Caki2 (cell line): ENCODE data around the gene TMEM126A. TPM values are rescaled to one million over a fixed set of nuclear protein-coding genes. Genes with fewer than 3 reads are reported as not detected.
"Not testable (repeated sequence)": the region's sequence is repeated elsewhere in the genome, so short reads cannot be mapped to it uniquely, and the experiment has no call there.

Experiments used
- DNase-seq: peaks from one replicate; pipeline ENCODE4 v3.0.0-alpha.2; 2015; ENCODE audit warnings: low read depth
- in situ Hi-C: cut with HindIII; loops from 2 replicates; pipeline ENCODE4 v1.10.0; 2016; ENCODE audit warnings: low sequenced_read_pairs, low pct_unique_long_range_greater_than_20kb, mixed read lengths
- total RNA-seq: library from RNA; depleted of rRNA; stranded (reverse); fragments of >200 nt; shearing (Covaris generic); gene quantifications from 2 replicates; pipeline ENCODE4 v1.2.3, GENCODE V29; 2014; ENCODE audit warnings: low replicate concordance; rRNA removed

TMEM126A gene
- 26.8 and 30.6 TPM in 2 replicates for total RNA-seq

DNA sequence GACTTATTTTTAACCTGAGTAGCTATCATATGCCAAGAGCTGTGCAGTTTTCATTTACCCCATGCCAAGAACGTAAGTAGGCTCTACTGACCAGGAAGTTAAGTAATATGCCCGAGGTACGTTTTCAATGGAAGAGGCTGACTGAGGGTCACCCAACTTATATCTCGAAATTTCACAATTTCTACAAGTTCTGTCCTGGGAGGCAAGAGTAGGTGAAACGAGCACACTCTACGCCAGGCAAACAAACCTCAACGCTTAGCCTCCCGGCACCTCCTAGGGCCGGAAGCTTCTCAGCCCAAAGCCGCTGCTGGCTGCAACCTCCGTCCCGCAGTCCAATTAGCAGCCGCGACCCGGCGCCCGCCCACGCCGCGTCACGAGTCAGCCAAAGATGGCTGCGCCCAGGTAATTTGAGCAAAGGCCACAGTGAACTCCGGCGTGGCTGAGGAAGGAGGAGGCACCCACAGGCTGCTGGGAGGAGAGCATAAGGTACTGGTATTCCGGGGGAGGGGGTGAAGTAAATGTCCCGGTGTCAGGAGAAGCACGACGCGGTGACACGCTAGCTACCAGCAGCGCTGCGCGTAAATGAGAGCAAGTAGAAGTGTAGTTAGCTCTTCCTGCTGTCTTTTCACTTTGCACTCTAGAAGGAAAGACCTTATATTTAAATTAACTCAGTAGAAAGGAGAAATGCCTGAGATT is at the start of gene TMEM126A:
Gene TMEM126A, plus strand, starts transcription at position 364 of the 696 bp plus-strand sequence. CDS start 2,289 bp downstream, outside the sequence.
- in situ Hi-C loops = no loop called here
- peak; percentile 85 for DNase-seq

DNA sequence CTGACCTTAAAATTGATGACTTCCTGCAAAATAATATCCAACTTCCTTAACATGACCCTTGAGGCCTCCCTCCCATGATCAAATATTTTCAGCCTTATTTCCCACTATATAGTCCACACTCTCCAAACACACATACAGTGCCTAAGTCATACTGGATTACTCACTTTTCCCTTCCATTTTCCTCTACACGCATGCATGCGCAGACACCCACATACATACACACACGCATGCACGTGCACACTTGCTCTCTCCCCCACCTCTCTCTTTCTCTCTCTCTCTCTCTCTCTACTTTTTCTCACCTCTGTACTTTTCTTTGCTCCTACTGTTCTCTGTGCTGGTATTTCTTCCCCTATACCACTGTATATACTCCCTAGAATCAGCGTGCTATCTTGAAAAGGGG is 48.7 kb upstream of the TMEM126A start:
- no peak for DNase-seq
- in situ Hi-C loops = no loop called here

DNA sequence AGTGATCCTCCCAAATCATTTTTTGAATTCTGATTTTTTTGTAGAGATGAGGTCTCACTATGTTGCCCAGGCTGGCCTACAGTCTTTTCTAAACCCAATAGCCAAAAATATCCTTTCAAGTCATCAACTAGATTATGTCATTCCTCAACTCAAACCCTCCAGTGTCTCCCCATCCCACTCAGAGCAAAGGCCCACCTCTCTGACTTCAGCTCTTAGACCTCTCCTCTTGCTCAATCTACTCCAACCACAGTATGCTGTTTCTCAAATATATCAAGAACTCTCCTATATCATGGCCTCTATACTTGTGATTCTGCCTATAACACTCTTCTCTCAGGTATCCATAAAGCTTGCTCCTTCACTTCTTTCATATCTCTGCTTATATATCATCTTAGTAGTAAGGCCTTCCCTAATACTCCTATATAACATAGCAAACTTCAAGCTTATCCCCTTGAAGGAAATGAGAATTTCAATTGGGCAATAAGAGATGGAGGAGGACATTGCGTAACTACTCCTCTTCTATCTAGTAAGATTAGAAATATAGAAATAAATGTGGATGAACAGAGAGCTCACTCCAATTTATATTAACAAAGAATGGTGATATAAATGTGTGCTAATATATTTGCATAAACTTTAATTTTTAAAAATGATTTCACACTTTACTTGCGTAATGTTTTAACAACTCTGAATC is 45.1 kb upstream of the TMEM126A start:
- no peak for DNase-seq
- in situ Hi-C loops = no loop called here

DNA sequence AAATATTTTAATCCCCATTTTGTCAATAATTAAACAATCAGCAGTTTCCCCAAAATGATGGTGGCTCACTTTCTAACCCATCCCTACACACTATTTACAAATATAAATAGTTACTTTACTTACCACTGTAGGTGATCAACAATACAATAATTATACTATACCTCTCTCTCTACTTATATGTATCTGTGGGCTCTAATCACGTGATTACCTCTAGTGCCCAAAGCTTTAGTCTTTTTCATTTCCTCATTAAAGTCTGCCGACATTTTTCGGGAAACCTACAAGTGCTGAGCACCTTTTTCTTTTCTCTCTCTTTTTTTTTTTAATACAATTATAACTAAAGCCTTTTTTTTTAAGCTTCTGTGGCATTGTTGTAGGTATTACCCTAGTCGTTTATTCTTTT is 44.5 kb upstream of the TMEM126A start:
- in situ Hi-C loops = no loop called here
- no peak for DNase-seq

DNA sequence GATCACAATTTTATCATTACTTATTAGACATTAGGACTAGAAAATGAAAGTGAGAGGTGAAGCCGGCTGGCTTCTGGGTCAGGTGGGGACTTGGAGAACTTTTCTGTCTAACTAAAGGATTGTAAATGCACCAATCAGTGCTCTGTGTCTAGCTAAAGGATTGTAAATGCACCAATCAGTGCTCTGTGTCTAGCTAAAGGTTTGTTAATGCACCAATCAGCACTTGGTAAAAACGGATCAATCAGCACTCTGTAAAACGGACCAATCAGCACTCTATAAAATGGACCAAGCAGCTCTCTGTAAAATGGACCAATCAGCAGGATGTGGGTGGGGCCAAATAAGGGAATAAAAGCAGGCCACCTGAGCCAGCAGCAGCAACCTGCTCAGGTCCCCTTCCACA is 41.5 kb upstream of the TMEM126A start:
- in situ Hi-C loops = not testable (repeated sequence)

DNA sequence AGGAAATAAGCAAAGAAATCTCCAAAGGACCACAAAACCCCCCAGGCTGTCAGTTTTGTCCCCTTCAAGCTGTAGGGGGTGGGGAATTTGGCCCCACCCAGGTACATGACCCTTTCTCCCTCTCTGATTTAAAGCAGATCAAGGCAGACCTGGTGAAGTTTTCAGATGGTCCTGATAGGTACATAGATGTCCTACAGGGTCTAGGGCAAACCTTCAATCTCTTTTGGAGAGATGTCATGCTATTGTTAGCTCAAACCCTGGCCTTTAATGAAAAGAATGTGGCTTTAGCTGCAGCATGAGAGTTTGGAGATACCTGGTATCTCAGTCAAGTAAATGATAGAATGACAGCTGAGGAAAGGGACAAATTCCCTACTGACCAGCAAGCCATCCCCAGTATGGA is 39.1 kb upstream of the TMEM126A start:
- in situ Hi-C loops, DNase-seq: not testable (repeated sequence)

More for the DNA sequence above, 41.5 kb upstream of the TMEM126A start:
- DNase-seq = not testable (repeated sequence)

DNA sequence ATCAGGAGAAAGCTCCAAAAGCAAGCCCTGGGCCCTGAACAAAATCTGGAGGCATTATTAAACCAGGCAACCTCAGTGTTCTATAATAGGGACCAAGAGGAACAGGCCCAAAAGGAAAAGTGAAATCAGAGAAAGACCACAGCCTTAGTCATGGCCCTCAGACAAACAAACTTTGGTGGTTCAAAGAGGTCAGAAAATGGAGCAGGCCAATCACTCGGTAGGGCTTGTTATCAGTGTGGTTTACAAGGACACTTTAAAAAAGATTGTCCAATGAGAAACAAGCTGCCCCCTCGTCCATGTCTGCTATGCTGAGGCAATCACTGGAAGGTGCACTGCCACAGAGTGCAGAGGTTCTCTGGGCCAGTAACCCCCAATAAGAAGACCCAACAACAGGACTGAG is 38.5 kb upstream of the TMEM126A start:
- DNase-seq, in situ Hi-C loops: not testable (repeated sequence)

DNA sequence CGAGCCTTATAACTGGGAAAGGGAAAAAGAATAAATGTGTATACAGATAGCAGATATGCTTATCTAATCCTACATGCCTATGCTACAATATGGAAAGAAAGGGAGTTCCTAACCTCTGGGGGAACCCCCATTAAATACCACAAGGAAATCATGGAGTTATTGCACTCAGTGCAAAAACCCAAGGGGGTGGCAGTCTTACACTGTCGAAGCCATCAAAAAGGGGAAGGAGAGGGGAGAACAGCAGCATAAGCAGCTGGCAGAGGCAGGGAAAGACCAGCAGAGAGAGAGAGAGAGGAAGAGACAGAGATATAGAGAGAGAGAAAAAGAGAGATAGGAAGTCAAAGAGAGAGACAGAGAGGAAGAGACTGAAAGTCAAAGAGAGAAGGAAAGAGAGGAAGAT is 36.1 kb upstream of the TMEM126A start:
- in situ Hi-C loops, DNase-seq: not testable (repeated sequence)

DNA sequence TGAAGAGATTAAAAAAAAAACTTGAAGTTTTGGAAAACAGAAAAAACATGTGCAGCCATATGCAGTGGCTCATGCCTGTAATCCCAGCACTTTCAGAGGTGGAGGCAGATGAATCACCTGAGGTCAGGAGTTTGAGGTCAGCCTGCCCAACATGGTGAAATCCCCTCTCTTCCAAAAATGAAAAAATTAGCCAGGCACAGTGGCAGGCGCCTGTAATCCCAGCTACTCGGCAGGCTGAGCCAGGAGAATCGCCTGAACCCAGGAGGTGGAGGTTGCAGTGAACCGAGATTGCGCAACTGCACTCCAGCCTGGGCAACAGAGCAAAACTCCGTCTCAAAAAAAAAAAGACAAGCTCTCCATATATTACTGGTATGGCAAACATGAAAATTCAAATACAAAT is 28.3 kb upstream of the TMEM126A start:
- in situ Hi-C loops = no loop called here
- DNase-seq = no peak

DNA sequence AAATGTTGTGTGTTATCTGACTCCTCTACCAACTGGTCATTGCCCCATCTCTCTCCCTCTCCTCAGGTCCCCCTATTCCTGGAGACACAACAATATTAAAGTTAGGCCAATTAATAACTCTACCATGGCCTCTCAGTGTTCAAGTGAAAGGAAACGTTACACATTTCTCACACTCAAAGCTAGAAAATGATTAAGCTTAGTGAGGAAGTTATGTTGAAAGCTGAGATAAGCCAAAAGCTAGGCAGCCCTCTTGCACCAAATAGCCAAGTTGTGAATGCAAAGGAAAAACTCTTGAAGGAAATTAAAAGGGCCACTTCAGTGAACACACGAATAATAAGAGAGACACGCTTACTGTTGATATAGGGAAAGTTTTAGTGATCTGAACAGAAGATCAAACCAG is 27.5 kb upstream of the TMEM126A start:
- no peak for DNase-seq
- in situ Hi-C loops = no loop called here

DNA sequence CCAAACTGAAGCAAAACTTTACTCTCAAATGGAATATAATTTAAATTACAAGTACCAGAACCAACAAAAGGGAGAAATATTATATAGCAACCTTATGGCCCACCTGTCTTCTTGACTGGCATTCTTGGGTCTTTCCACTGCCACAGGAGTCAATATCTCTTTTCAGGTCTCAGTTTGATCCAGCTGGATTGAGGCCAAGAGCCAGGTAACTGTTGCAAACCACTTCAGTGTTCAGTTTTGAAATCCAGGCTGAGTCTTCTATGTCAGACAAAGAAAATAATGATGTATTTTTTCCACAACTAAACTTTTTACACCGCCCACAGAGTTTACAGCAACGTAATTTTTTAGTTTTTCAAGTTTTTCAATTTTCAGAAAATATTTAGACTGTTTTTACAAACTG is 21.3 kb upstream of the TMEM126A start:
- no peak for DNase-seq
- in situ Hi-C loops = no loop called here

DNA sequence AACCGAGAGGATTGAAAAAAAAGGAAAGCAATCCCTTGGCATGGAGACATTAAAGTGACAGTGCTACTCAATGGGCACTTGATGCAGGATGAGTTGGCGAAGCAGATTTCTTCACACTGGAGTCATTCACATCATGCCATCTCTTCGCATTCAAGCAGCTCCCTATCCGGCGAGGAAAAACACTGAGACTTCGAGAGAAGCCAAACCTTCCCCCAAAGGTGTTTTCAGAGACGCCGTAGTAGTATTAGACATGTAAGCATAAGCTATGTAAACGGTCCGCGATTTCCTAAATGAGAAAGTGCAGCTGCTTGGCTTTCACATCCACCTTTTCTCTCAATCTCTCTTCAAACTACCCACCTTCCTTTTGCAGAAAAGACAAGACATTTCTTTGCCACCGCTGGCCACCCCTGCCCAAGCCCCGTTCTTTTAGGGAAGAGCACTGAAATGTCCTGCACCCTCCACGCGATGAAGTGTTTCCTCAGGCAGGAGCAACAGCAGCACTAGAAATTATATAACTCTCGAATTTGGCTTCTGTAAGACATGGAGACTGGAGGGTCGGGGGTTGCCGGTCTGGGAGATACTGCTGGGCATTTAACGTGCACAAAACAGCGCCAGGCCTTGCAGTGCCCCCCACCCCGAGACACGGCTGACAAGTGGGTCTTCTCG is 20.3 kb upstream of the TMEM126A start, which contains the start of gene DLG2:
Gene DLG2, minus strand, starts transcription at position 13 of the 666 bp plus-strand sequence.
- in situ Hi-C loops = no loop called here
- peak; percentile 19 for DNase-seq

DNA sequence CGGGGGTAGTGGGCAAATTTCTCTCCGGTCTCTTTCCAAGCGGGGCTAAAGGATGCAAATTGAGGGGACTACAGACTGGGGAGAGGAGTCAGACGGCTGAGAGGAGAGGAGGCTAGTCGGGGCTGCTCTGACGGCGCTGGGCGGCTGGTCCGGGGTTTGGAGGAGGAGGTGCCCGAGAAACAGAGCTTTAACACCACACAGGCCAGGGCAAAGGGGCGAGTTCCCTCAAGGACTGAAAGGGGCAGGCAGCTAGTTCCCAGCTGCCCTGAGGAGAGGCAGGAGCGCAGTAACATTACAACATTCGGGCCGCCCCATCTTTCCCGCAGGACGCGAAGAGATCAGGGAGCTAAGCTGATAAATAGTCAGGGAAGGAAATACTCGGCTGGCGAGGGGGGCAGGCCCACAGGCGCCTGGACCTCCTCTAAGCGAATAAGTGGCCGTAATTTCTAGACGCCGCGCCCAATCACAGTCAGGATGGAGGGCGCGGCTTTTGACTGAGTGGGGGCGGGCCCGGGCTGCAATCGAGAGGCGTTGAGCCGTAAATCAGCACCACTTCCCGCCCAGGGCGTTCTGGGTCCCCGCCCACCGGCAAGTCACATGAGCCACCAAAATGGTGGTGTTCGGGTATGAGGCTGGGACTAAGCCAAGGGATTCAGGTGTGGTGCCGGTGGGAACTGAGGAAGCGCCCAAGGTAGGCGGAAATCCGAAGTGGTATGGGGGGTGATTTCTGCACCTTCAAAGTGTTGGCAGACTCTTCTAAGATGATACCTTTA is 19.6 kb upstream of the TMEM126A start, which contains the start of gene TMEM126B:
Gene TMEM126B, plus strand, starts transcription at position 596 of the 773 bp plus-strand sequence. Its CDS starts 15 bp downstream, at position 611.
- in situ Hi-C loops = no loop called here
- DNase-seq = peak; percentile 96

DNA sequence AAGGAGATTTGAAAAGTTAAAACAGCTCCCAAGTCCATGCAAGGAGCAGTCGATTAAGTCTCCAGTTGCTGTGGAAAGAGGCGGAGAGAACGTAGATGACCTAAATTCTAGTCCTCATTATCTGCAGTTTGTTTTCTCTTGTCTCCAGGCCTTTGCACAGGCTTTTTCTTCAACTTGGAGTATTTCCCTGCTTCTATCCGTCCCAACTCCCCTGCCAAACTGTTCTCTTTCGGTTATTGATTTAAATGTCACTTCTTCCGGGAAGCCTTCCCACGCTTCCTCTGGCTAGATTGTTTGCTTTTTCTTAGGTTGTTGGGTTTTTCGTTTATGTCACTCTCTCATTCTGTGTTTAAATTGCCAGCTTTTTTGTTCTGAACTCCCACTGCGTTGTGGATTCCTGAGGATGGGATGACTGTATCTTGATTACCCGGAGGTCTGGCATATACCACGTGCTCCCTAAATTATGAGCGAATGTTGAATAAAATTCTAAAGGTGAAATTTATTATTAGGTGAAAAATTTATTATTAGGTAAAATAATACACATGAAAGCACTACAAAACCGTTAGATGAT is 18.9 kb upstream of the TMEM126A start:
- in situ Hi-C loops = no loop called here

DNA sequence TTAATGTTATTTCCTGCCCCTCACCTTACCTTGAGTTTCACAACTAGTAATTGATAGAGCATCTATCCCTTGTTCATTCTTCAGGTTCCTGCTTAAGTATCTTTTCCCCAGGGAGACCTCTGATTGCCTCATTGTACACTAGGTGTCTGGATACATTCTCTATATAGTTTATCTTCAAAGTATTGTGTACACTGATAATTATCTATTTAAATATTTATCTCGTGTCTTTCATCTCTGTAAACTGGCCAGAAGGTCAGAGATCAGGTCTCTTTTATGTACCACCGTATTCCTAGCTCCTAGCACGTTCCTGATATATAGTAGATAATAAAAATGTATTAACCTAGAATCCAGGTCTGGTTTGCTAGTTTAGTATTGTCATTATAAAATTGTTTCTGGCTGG is 13.0 kb upstream of the TMEM126A start:
- DNase-seq = no peak
- in situ Hi-C loops = no loop called here

More for the DNA sequence above, 18.9 kb upstream of the TMEM126A start:
- no peak for DNase-seq

DNA sequence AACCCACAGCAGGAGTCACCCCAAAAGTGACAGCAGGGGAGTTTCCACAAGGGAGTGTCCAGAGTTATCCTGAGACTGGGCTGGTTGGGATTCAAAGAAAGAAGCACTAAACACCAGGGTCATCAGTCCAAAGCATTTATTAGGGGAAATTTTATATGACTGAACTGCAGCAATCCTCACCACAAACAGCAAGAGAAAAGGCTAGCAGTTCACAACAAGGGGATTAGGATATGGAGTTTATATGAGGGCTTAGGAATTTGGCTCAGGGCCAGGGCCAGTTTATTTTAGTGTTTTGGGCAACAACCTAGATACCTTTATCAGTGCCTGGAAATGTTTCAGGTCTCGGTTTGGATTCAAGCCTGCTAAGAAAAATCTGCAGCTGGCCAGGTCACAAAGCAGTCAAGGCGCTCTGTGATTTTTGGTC is 4.6 kb upstream of the TMEM126A start:
- in situ Hi-C loops = no loop called here
- no peak for DNase-seq

DNA sequence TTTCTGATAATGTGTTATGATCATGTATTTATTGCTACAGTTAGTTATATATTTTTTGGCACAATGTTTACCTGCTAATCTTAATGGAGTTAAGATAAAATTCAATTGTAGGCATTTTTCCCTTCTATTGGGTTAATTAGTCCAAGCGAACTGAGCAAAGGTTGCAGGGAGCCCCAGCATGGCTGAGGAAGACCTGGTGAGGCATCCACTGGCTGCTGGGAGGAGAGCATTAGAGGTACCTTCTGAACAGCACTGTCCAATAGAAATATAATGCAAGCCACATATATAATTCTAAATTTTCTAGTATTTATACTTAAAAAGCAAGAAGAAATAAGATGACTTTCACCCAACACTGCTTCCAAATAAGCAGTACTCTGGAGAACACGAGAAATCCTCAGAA is 689 bp upstream of the TMEM126A start:
- DNase-seq = peak; percentile 9
- in situ Hi-C loops = no loop called here

DNA sequence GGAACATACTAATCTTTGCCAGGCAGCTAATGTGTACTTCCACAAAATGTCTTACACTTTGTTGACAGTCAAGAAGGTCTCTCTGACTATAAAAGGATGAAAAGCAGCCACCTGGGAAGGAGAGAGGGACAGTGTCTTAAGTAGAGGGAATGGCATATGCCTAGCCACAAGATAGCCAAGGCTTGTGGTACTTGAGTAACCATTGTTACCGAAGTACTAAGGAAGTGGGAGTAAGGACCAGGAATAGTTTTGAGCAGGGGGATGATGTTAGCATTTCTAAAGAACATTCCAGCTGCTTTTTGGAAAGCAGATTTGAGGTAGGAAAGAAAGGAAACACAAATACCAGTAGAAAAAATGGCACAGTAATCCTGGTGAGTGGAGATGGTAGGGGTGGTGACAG is 3.4 kb downstream of the TMEM126A start:
- in situ Hi-C loops = no loop called here
- no peak for DNase-seq
